ENCODE measurements around the gene GIGYF2. TPM values are rescaled to one million over a fixed set of nuclear protein-coding genes. Genes with fewer than 3 reads are reported as not detected.

GIGYF2 gene
- total and polyA plus RNA-seq, 2 of the 4 experiments (the other 2 are of a cell fraction) = 14.7 to 66.0 TPM

DNA sequence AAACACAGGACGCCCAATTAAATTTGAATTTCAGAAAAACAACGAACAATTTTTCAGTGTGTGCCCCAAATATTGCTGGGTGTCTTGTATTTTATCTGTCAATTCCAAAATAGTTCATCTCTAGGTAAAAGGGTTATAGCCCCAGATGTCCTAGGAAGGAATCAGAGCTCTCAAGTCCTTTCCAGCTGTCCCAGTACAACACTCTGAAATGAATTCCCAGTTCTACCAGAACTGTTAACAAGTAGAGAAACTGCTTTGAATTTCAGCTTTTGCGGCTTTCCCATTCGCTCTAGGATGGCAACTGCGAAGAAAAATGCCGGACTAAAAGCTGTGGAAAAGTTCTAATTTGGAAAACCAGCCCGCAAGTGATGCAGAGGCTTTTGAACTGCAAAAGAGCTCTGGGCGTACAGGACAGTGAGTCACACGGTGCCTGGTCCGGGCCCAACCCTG lies 497 bp upstream of the GIGYF2 start:
- BruUV-seq (replicated peaks) = no TSS peak
- Histone ChIP-seq H3K9me1 (ENCODE audit: insufficient read depth, low read length) (0 out of 2 replicates have a peak, but pooled peaks cover 2% of the 10 kb centered on the region), H3K23ac (ENCODE audit: low read depth, low read length) (no peak overlapping the region), H3K4ac (ENCODE audit: low read depth, low read length) (peak overlapping the region; percentile 12; the same call in 1 of the 2 replicates), H2AK5ac (ENCODE audit: low read depth, low read length) (no peak overlapping the region), H3K9me3 (ENCODE audit: control insufficient read depth, insufficient read depth, low read length) (no peaks in the 10 kb centered on the region), H3K4me3 (ENCODE audit: insufficient read depth, low read depth, low read length) (peak overlapping the region; percentile 57), H4K91ac (ENCODE audit: insufficient read depth, low read depth, low read length) (peak overlapping the region; percentile 72), H3K27ac (ENCODE audit: insufficient read depth, low read length) (peak overlapping the region; percentile 50), H4K20me1 (ENCODE audit: insufficient read depth, low read length) (peaks cover 12% of the 10 kb centered on the region), H3K56ac (ENCODE audit: extremely low read depth, insufficient read depth, low read length) (0 out of 2 replicates have a peak overlapping the region, but pooled peaks have one; percentile 47), H3K18ac (ENCODE audit: low read depth, low read length) (peak overlapping the region; percentile 11; the same call in 1 of the 2 replicates), H2BK5ac (ENCODE audit: low read depth, low read length, poor library complexity, severe bottlenecking) (no peak overlapping the region), H2BK120ac (ENCODE audit: low read depth, low read length) (no peak overlapping the region), H2AK9ac (replicated peaks; ENCODE audit: low read depth, low read length, poor library complexity) (no peak overlapping the region), H2BK20ac (ENCODE audit: low read depth, low read length) (no peak overlapping the region), H3K36me3 (ENCODE audit: control insufficient read depth, insufficient read depth, low read length) (no peaks in the 10 kb centered on the region), H2BK15ac (ENCODE audit: low read depth, low read length) (no peak overlapping the region; the same call in 2 of the 3 replicates), H4K5ac (ENCODE audit: low read depth, low read length) (peak overlapping the region; percentile 98), H3K79me1 (ENCODE audit: low read depth in 1 of 2, low read length in 2 of 2) (peaks cover 3 to 26% of the 10 kb centered on the region in 2 experiments), H3K9ac (ENCODE audit: low read depth, low read length) (peak overlapping the region; percentile 71), H4K8ac (ENCODE audit: low read depth in 2 of 2, low read length in 2 of 2) (peak overlapping the region; percentile 91 to 99), H3K4me2 (ENCODE audit: low read depth, low read length) (peak overlapping the region; percentile 98), H3K27me3 (ENCODE audit: control insufficient read depth, insufficient read depth, low read length) (no peaks in the 10 kb centered on the region; the same call in 1 of the 2 replicates), H3K4me1 (ENCODE audit: control insufficient read depth, insufficient read depth, low read length) (peaks cover 6% of the 10 kb centered on the region), H3K14ac (replicated peaks; ENCODE audit: low read depth, low read length) (peak overlapping the region; percentile 53; the same call in 1 of the 2 replicates), H2AFZ (replicated peaks; ENCODE audit: low read length, poor library complexity) (peak overlapping the region; percentile 84)
- DNase-seq = no peak
- intact Hi-C loops (cut with micrococcal nuclease) = no loop called here
- in situ Hi-C loops (cut with MboI; ENCODE audit: low sequenced_read_pairs) = no loop called here
- no peak for ATAC-seq (ENCODE audit: low read depth)
- ChIA-PET POLR2A (ENCODE audit: unreplicated experiment) (no interaction called here), CTCF (no interaction called here)
- TF ChIP-seq SMC3 (IDR thresholded peaks at IDR 0.05; ENCODE audit: low read depth, low read length) = no peak
- TF ChIP-seq, protein P1, sequence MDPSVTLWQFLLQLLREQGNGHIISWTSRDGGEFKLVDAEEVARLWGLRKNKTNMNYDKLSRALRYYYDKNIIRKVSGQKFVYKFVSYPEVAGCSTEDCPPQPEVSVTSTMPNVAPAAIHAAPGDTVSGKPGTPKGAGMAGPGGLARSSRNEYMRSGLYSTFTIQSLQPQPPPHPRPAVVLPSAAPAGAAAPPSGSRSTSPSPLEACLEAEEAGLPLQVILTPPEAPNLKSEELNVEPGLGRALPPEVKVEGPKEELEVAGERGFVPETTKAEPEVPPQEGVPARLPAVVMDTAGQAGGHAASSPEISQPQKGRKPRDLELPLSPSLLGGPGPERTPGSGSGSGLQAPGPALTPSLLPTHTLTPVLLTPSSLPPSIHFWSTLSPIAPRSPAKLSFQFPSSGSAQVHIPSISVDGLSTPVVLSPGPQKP (IDR thresholded peaks at IDR 0.05; ENCODE audit: borderline replicate concordance, low read depth, low read length) = no peak
- no peak for TF ChIP-seq POLR2A (IDR thresholded peaks at IDR 0.05; ENCODE audit: low read depth, low read length)
- TF ChIP-seq NFE2L2 (IDR thresholded peaks at IDR 0.05; ENCODE audit: low read depth, low read length) = no peak
- no peak for TF ChIP-seq BHLHE40 (IDR thresholded peaks at IDR 0.05; ENCODE audit: low read depth, low read length)
- no peak for TF ChIP-seq CHD1 (IDR thresholded peaks at IDR 0.05; ENCODE audit: low read depth, low read length)
- TF ChIP-seq MXI1 (IDR thresholded peaks at IDR 0.05; ENCODE audit: borderline replicate concordance, low read depth, low read length) = no peak
- TF ChIP-seq, protein P2, sequence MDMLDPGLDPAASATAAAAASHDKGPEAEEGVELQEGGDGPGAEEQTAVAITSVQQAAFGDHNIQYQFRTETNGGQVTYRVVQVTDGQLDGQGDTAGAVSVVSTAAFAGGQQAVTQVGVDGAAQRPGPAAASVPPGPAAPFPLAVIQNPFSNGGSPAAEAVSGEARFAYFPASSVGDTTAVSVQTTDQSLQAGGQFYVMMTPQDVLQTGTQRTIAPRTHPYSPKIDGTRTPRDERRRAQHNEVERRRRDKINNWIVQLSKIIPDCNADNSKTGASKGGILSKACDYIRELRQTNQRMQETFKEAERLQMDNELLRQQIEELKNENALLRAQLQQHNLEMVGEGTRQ (IDR thresholded peaks at IDR 0.05; ENCODE audit: low read depth, low read length) = no peak
- TF ChIP-seq RFX5 (IDR thresholded peaks at IDR 0.05; ENCODE audit: low read depth, low read length) = no peak
- TF ChIP-seq MAZ (IDR thresholded peaks at IDR 0.05; ENCODE audit: borderline replicate concordance, low read depth, low read length) = no peak
- no peak for TF ChIP-seq RAD21 (IDR thresholded peaks at IDR 0.05; ENCODE audit: low read length)
- TF ChIP-seq CEBPB (IDR thresholded peaks at IDR 0.05; ENCODE audit: low read depth, low read length) = no peak
- TF ChIP-seq FOS (IDR thresholded peaks at IDR 0.05; ENCODE audit: low read depth, low read length) = no peak
- TF ChIP-seq, protein P3, sequence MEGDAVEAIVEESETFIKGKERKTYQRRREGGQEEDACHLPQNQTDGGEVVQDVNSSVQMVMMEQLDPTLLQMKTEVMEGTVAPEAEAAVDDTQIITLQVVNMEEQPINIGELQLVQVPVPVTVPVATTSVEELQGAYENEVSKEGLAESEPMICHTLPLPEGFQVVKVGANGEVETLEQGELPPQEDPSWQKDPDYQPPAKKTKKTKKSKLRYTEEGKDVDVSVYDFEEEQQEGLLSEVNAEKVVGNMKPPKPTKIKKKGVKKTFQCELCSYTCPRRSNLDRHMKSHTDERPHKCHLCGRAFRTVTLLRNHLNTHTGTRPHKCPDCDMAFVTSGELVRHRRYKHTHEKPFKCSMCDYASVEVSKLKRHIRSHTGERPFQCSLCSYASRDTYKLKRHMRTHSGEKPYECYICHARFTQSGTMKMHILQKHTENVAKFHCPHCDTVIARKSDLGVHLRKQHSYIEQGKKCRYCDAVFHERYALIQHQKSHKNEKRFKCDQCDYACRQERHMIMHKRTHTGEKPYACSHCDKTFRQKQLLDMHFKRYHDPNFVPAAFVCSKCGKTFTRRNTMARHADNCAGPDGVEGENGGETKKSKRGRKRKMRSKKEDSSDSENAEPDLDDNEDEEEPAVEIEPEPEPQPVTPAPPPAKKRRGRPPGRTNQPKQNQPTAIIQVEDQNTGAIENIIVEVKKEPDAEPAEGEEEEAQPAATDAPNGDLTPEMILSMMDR (conservative IDR thresholded peaks at IDR 0.05; ENCODE audit: low read depth, low read length) = no peak
- no peak for TF ChIP-seq MAFK (IDR thresholded peaks at IDR 0.05; ENCODE audit: low read depth, low read length)
- no peak for TF ChIP-seq RCOR1 (IDR thresholded peaks at IDR 0.05; ENCODE audit: insufficient replicate concordance, low read length)
- dilution Hi-C loops (cut with HindIII; ENCODE audit: low sequenced_read_pairs, unreplicated experiment) = no loop called here
- WGBS, 2 experiments (ENCODE audit: extremely low coverage in 2 of 2, insufficient read length in 1 of 2) = 56% methylated on average over 3 of the region's 10 CpGs; no CpG with 5 or more reads in 1 of the 2 experiments

All from IMR-90 (cell line).